GM18861 (cell line): ENCODE results near the gene PTH1R.

Experiments used
- ATAC-seq: cut with Tn5 transposase; IDR thresholded peaks from one replicate; pipeline ENCODE4 v1.9.1; 2021; ENCODE audit not compliant: unreplicated experiment

The PTH1R gene

DNA sequence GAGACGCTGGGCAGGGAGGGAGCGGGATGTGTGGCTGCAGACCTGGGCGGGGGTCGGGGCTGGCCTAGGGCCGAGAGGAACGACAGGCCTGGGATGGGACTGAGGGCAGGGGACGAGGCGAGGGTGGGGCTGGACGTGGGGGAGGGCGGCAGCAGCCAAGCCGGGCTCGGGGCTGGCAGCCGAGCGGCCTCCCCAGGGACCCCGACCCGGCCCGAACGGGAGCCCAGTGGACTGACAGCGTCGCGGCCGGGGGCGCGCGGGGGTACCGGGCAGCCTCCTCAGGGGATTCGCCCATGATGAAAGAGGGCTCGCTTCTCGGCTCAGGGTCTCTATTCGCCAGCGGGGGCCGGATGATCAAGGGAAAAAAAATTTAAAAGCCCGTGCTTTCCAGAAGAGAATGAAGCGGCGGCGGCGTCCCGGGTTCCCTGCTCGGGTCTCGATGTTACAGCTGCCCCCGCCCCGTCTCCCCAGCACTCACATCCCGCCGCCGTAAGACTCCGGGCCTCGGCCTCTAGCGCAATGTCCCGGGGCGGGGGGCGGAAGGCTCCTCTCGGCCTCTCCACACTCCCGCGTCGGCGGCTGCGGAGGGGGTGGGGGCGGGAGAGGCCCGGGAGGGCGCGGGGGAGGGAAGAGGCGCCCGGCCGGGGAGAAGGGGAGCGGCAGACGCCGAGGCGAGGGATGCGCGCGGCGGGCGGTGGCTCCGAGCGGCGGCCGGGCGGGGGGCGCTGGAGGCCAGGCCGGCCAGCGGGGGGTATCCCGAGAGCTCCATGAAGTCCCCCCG is 4.3 kb downstream of the PTH1R start:
- no peak for ATAC-seq

DNA sequence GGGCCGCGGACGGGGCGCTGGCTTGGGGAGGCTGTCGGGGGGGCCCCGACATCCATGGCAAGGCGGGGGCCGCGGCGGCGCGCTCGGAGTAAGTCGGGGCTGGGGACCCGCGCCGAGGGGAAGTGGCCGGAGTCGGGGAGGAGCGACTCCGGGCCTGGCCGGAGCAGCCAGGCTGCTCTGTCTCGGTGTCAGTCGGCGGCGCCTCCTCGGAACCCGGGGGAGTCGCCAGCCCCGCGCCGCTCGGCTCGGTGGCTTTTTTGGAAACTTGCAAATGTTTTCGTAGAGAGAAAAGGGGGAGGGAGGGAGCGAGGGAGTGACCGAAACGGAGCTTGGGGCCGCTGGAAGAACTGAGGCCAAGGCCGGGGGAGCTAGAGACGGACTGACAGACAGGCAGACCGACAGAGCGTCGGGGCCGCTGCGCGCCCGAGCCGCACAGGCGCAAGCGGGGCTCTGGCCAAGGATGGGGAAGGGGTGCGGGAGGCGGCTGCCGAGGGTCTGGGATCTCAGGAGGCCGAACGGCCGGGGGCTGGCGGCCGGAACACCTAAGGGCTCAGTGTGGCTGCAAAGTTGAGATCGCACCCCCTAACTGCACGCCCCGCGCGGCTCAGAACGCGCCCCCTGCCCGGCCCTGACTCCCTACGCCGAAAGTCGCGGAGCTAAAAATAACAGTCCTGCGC is 5.0 kb downstream of the PTH1R start:
- ATAC-seq, result no peak

DNA sequence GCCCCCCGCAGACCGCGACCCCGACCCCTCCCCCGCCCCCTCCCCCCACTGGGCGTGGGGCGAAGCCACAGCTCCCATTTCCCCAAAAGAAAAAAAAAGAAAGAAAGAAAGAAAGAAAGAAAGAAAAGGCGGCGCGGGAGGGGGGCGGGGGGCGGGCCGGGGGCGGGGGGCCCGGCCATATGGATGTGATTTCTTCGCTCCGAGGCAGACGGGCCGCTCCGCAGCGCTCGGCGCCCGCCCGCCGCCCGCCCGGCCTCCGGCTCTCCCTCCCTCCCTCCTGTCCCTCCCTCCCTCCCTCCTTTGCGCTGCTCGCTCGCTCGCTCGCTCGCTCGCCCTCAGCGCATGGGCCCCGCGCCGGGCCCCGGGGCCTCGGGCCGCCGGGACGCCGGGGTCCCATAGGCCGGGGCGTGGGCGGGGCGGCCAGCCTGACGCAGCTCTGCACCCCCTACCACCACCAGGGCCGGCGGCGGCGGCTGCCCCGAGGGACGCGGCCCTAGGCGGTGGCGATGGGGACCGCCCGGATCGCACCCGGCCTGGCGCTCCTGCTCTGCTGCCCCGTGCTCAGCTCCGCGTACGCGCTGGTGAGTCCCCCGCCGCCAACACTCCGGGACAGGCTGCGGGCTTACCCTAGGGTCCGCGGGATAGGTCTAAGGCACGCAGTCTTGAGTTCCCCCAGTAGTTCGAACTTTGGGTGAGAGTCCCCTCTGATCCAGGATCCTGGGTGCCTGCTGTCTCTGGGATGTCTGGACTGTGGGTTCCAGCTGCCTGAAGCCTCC is 5.7 kb downstream of the PTH1R start:
- no peak for ATAC-seq

DNA sequence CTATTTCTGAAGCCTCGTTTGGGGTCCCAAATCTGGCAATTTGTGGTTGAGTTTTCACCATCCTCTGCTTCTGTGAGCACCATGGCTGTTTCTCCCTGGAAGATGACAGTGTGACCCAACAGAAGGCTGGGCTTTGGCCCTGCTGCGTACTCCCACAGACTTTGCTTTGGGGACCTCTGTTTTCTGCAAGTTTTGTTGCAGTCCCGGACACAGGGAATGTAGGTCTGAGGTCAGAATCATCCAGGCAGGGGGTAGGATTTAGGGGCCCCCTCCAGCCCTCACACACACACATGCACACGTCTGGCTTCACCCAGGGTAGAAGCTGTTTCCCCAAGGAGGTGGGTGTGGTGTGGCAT is 6.3 kb downstream of the PTH1R start:
- ATAC-seq, result no peak

DNA sequence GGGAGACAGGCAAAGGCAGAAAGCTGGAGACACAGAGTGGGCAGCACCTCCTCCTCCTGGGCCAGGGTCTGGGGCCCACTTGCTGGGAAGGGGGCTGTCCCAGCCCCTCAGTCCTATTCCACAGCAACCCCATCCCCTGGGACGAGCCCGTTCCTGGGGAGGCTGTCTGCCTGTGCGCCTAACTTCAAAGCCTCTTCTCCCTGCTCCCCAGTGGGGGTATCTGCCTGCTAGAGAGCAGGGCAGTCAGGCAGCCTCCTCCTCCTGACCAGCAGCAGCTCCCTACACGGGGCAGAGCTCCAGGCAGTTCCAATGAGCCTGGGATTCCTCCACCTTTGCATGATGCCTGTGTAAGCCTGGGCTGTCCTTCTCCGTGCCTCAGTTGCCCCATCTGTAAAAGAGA is 6.9 kb downstream of the PTH1R start:
- no peak for ATAC-seq

DNA sequence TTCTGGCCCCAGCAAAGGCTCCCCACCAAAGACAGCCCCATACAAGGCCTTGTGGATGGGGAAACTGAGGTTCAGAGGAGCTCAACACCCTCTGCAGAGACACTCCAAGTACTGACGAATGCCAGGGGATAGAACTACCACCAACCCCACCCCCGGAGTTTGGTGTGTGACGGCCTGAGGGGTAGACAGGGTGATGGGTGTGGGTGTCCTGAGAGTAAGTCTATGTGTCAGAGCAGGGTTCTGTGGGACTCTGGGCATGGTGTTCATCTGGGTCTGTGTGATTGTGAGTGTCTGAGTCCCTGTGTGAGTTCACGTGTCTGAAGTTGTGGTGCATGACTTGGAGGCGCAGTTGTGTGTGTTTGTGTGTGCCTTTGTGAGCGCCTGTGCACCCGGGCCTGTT is 7.4 kb downstream of the PTH1R start:
- ATAC-seq, result no peak

DNA sequence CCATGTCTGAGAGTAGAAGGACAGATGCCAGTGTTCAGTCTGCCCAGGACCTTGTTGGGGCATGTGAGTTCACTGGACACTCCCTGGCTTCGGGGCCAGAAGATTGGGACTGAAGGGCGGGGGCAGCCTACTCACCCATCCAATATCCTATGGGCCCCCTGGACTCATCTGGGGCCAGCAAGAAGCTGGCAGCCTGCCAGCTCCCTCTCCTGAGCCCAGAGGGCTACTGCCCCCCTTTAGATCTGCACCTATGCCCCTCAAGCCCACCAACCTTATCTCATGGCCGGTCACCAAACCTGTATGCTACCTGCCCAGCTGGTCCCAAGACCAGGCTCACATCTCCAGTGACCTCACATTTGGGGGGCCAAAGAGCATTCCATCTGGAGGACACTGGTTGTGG is 8.1 kb downstream of the PTH1R start:
- ATAC-seq, result no peak

DNA sequence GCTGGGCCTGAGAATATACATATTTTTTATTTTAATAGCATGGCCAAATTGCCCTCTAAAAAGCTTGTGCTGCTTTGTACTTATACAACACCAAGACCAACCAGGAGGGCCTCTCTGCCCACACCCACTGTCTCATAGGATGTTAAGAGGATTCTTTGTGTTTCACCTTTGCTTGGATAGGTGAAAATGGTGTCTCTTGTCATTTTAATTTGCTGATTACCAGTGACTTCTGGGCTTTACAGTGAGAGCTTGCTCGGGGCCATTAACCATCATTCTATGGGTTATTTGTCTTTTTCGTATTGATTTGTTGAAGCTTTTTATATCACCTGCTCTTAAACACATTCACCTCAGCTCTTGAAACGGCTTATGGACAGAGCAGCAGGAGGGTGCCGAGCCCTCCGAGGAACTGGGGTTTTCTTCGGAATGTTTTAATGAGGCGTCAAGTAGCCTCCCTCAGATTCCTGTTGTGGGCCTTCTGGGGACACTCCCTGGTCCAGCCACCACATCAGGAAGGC is 10.5 kb downstream of the PTH1R start:
- ATAC-seq, result no peak

DNA sequence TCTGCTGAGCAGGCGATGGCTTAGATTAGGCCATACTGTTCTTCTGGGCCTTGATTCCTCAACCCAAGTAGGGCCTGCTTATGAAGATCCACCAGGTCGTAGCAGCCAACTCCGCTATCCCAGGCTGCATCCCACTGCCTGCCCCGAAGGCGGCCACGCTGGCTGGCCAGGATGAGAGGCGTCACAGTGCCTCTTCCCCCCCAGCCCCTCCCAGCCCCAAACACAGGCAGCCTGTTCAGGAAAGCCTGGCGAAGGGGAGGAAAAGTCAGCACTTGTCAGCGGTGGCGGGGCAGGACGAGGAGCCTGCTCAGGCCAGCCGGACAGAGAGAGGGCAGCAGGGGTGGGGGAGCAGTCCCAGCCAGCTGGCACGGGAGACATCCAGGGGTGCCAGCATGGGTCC is 11.2 kb downstream of the PTH1R start:
- ATAC-seq, result no peak

DNA sequence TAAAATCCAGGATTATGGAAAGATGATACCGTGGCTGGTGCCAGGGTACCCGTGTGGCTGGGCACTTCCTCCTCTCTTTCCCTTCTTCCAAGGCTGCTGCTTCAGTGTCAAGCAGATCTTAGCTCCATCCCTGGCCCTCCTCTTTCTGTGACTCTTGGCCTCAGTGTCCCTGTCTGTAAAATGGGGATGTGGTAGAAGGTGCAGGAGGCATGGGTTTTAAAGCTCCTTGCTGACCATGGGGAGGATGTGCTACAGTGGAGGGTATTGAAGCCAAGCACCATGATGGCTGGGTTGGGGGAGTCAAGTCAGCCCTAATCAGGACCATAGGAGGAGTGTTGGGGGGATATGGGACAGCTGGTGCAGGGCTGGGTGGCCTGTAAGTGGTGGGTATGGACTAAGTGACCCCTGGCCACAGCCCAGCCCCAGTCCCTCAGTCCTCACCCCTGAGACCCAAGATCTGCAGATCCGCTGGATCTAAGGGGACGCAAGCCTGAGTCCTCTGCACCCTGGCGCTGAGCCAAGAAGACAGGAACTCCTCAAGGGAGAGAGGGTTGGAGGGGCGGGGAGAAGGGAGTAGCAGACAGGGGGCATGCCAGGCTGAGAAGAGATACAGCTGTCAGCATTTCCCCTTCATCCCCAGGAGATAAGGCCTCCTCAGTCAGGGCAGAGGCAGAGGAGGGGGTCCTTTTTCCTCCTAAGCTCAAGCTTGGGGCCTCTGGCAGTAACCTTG is 12.0 kb downstream of the PTH1R start:
- no peak for ATAC-seq

DNA sequence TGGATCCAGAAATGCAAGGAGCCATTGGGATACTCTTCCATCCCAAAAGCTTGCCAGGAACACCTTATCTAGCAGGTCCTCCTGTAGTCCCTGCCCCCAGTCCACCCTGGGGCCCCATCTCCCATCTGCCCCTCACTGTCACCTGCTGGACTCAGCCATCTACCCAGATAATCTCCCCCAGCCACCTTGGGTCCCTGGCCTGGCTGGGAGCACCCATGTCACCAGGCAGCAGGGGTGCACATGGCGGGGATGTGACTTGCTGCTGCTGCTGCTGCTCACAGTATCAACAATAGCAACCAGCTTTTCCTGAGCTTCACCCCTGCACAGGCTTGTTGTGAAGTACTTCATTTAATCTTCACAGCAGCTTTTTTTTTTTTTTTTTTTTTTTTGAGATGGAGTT is 12.6 kb downstream of the PTH1R start:
- ATAC-seq, result no peak

DNA sequence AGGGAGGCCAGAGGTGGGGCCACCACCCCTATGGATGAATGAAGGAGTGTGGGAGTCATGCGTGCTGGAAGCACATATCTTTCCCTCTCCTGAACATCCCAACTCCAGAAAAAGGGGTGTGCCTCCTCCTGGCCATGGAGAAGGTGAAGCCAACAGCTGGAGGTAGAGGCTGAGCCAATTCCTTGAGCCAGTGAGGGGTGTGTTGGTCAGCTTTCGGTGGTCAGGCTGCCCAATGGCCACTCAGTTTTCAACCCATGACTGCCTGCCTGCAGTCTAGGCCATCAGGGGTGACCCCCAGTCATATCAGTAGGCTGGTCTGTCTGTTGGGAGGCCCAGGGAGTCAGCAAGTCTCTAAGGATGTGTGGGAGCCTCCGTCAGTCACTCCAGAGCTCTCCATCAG is 13.6 kb downstream of the PTH1R start:
- no peak for ATAC-seq

DNA sequence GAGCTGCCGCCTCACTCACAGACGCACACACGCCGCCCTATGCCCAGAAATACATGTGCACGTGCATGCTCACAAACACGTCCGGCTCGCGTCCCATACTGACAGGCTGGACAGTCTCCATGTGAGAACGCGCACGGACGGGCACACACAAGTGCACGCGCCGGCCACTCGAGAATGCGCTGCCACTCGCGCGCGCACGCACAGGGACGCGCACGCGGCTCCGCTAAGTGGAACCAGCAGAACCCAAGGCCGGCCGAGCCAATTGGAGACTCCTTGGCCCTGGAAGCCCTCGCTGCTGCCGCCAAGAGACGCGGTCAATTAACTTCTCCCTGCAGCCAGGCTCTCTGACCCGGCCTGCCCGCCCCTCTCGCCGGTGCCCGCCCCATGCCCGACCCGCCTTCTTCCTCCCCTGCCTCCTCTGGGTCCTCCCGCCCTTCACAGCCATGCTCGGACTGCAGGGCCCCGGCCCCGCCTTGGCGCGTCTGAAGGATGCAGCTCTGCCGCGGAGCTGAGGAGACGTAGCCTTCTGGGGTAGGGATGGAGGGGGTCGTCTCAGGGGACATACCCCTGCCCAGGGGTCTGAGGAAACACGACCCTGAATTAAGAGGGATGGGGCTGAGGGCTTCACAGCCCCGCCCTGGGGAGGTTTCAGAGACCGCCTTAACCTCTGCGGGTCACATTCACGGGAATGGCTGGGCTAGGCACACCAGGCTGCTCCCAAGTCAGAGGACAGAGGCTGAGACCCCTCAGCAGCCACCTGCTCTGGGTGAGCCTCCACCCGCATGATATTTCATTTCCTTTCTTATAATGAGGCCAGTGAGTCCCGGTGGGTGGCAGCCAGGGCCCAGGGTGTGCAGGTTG is 15.0 kb downstream of the PTH1R start:
- no peak for ATAC-seq

DNA sequence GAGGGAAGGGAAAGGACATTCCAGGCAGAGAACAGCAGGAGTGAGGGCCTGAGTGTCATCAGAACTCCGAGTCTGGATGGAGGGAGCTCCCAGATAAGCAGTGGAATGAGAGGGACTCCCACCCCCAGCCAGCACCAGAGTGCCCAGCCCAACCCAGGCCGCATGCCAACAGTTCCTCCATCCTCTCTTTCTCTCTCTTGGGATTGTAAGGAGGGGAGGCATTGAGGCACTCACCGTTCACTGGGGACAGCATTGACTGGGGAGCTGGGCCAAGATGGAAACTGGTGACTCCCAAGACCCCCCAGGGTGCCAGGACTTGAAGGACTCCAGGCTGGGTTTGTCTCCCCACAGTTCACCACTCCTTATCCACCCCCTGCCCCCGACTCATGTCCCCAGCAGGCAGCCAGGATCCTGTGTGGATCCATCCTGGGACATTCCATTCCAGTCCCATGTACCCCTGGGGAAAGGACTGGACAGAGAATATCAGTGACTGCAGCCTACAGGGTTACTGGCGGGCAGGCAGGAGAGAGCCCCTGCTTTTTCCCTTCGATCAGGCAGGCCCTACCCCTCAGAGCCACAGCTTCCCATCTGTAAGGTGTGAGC is 15.7 kb downstream of the PTH1R start:
- no peak for ATAC-seq

DNA sequence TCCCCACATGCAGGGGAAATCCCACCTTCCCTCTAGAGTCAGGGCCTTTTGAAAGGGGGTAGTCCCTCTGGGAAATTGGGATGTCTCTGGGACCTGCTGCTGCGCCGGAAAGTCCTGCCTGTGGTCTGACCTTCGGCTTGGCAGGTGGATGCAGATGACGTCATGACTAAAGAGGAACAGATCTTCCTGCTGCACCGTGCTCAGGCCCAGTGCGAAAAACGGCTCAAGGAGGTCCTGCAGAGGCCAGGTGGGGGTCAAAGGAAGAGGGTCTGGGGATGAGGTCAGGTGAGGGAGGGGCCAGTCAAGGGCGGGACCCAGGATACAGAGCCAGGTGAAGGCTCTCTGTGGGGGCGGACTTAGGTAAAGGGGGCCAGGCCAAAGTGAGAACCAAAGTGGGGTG is 16.2 kb downstream of the PTH1R start:
- no peak for ATAC-seq

DNA sequence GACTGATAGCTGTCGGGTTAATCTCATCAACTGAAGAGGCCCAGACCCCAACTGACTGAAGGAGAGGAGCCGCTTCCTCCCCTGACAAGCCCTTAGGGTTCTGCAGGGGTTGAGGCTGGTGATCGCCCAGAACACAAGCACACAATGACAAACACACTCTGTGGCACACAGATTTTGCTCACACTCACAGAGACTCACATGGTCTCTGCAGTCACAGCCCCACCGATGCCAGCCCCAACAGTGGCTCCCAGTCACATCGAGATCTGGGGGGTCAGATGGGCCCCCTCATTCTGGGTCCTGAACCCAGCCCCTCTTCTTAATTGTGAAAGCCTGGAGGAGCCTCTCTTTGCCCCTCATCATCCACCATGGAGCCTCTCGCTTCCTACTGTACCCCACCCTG is 16.7 kb downstream of the PTH1R start:
- ATAC-seq, result no peak

DNA sequence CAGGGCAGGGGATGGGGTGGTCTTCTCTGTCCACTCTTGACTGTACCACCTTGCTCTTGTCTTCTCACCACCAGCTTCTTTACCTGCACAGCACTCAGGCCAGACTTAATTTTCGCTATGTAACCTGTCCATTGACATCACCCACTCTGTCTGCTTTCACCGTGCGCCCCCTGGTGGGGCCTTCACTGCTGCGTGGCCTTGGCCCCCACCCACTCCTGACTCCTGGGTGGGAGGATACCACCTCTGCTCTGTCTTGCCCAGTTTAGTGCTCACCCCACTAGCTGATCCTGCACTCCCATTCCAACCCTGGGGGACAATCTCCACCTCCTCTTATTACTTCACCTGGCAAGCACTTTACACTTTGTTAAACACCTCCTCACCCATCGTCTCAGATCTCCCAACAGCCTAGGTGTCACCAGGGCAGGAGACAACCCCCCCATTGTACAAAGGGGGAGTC is 17.7 kb downstream of the PTH1R start:
- ATAC-seq, result no peak

DNA sequence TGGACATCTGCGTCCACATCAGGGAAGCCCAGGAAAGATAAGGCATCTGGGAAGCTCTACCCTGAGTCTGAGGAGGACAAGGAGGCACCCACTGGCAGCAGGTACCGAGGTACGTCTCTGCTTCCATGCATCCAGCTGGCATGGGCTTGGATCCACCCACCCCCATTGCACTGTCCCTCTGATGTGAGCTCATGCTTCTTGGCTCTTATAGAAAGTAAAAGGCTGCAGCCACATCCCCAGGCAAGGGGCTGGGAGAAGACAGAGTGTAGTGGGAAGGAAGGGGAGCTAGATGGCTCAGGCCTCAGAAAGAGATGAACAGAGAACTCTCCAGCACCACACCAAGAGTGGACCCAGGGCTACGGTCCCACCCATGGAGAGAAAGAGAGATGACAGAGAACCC is 18.2 kb downstream of the PTH1R start:
- ATAC-seq, result no peak

DNA sequence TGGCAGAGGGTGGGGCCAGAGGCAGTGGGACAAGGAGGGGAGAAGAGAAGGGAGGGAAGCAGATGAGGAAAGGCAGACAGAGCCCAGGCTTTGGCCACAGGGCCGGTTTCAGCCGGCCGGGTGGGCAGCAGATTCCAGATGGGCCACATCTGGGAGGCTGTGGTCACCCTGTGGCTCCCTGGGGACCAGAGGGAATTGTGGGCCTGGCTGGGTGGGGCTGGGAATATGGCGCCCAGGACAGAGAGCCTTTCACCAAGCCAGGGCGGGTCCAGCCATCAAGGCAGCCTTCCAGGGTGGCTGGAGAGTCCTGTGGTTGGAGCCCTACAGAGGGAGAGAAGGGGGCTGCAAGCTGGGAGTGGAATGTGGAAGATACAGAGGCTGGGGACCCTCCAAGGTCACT is 18.9 kb downstream of the PTH1R start:
- no peak for ATAC-seq

DNA sequence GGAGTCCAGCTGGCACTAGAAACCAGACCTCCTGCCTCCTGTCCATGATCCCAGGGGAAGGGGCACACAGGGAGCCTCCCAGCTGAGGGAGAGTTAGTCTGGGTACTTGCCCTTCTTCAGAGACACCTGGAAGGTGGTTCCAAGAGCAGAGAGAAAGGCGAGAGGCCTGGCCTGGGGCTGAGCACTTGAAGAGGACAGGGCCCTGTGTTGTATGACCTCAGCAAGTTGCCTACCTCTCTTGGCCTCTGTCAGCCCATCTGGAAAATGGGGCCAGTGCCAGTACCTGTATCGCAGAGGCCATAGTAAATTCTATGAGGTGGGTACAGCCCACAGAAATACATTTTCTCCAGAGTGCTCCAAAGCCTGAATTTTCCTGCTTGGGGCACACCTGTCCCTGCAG is 19.5 kb downstream of the PTH1R start:
- ATAC-seq, result no peak
